GM06990 (cell line): Measurements from ENCODE around the gene SLC7A1.

ENCODE experiments used
- DNase-seq: peaks from one replicate; pipeline ENCODE4 v3.0.0-alpha.2; 2011; ENCODE audit not compliant: insufficient read length; ENCODE audit errors: extremely low read depth
- H3K27me3 ChIP-seq: replicated peaks from 2 replicates; pipeline ENCODE4 v1.6.0; 2011; ENCODE audit warnings: low read length; ENCODE audit not compliant: control insufficient read depth, insufficient read depth
- H3K36me3 ChIP-seq: 2 replicates; pipeline ENCODE4 v1.5.1; 2011; ENCODE audit warnings: low read length; ENCODE audit not compliant: control insufficient read depth, insufficient read depth
- H3K4me3 ChIP-seq: replicated peaks from 2 replicates; pipeline ENCODE4 v1.5.1; 2011; ENCODE audit warnings: low read depth, mild to moderate bottlenecking, control low read depth, low read length
- CTCF ChIP-seq: IDR thresholded peaks from 2 replicates; pipeline ENCODE4 v1.5.1; 2011; ENCODE audit warnings: low read length, control low read depth, mild to moderate bottlenecking, inconsistent platforms; ENCODE audit not compliant: insufficient read depth, poor library complexity, severe bottlenecking

Gene SLC7A1

GRCh38 chr13:29503041-29503837, 92.2 kb downstream of the SLC7A1 start:
- Histone ChIP-seq H3K27me3 (no peaks in the 10 kb centered on the region), H3K36me3 (no peaks in the 10 kb centered on the region), H3K4me3 (no peak overlapping the region)
- no peak for DNase-seq
- no peak for TF ChIP-seq CTCF

GRCh38 chr13:29502391-29503008, 93.0 kb downstream of the SLC7A1 start:
- no peak for DNase-seq
- Histone ChIP-seq H3K36me3 (no peaks in the 10 kb centered on the region), H3K27me3 (no peaks in the 10 kb centered on the region), H3K4me3 (no peak overlapping the region)
- no peak for TF ChIP-seq CTCF

GRCh38 chr13:29501674-29502073, 93.8 kb downstream of the SLC7A1 start:
- H3K4me3 ChIP-seq = no peak overlapping the region
- no peaks in the 10 kb centered on the region for H3K27me3 ChIP-seq
- DNase-seq = no peak
- TF ChIP-seq CTCF = no peak
- no peaks in the 10 kb centered on the region for H3K36me3 ChIP-seq

- no peak for TF ChIP-seq CTCF
- Histone ChIP-seq H3K4me3 (no peak overlapping the region), H3K36me3 (no peaks in the 10 kb centered on the region), H3K27me3 (no peaks in the 10 kb centered on the region)
- DNase-seq = no peak
Measured at GRCh38 chr13:29500386-29500785, 95.1 kb downstream of the SLC7A1 start.

GRCh38 chr13:29499506-29500165, 95.9 kb downstream of the SLC7A1 start:
- no peak for DNase-seq
- H3K36me3 ChIP-seq = no peaks in the 10 kb centered on the region
- H3K27me3 ChIP-seq = no peaks in the 10 kb centered on the region
- TF ChIP-seq CTCF = no peak
- H3K4me3 ChIP-seq = no peak overlapping the region
